KMS-11 (cell line): ENCODE measurements around the gene TACSTD2.
"Not testable (repeated sequence)": the region's sequence is repeated elsewhere in the genome, so short reads cannot be mapped to it uniquely, and the experiment has no call there.

Source experiments
- H2AFZ ChIP-seq: fragments of 200-600 bp; sonication (generic); 2 replicates; pipeline ENCODE4 v1.6.1; 2016; ENCODE audit warnings: antibody characterized with exemption, mixed run types, low read depth
- H3K27ac ChIP-seq: fragments of 200-600 bp; sonication (generic); 2 replicates; pipeline ENCODE4 v1.6.1; 2016; ENCODE audit warnings: mild to moderate bottlenecking, mixed run types
- H3K27me3 ChIP-seq: fragments of 200-600 bp; sonication (generic); 2 replicates; pipeline ENCODE4 v1.6.1; 2017; ENCODE audit warnings: mild to moderate bottlenecking, low read depth, mixed run types, moderate library complexity; ENCODE audit not compliant: insufficient read depth
- H3K36me3 ChIP-seq: fragments of 200-600 bp; sonication (generic); 2 replicates; pipeline ENCODE4 v1.6.1; 2017; ENCODE audit warnings: mild to moderate bottlenecking, mixed run types; ENCODE audit not compliant: insufficient read depth
- H3K4me1 ChIP-seq: fragments of 200-600 bp; sonication (generic); 2 replicates; pipeline ENCODE4 v1.6.1; 2016; ENCODE audit warnings: mild to moderate bottlenecking, low read depth, mixed run types; ENCODE audit not compliant: poor library complexity, severe bottlenecking
- H3K4me2 ChIP-seq: fragments of 200-600 bp; sonication (generic); 2 replicates; pipeline ENCODE4 v1.7.0; 2016; ENCODE audit warnings: mild to moderate bottlenecking, mixed run types
- H3K4me3 ChIP-seq: fragments of 200-600 bp; sonication (generic); IDR thresholded peaks from 2 replicates; pipeline ENCODE4 v1.6.1; 2017; ENCODE audit warnings: low read depth, low read length, mixed read lengths; ENCODE audit not compliant: insufficient read depth
- H3K79me2 ChIP-seq: fragments of 200-600 bp; sonication (generic); 2 replicates; pipeline ENCODE4 v1.6.1; 2016; ENCODE audit warnings: low read depth, mixed run types; ENCODE audit not compliant: insufficient read depth
- H3K9ac ChIP-seq: fragments of 200-600 bp; sonication (generic); 2 replicates; pipeline ENCODE4 v1.6.1; 2016; ENCODE audit warnings: mild to moderate bottlenecking, mixed run types
- H4K20me1 ChIP-seq: fragments of 200-600 bp; sonication (generic); 2 replicates; pipeline ENCODE4 v1.6.1; 2016; ENCODE audit warnings: mild to moderate bottlenecking, mixed run types; ENCODE audit not compliant: insufficient read depth
- CTCF ChIP-seq: fragments of 200-600 bp; sonication (generic); conservative IDR thresholded peaks from 2 replicates; pipeline ENCODE4 v1.6.1; 2017; ENCODE audit warnings: low read depth, mild to moderate bottlenecking, antibody characterized with exemption, low read length, moderate library complexity, mixed read lengths

Gene TACSTD2

GRCh38 chr1:58611861-58612385 is 34.9 kb upstream of the TACSTD2 start:
- H4K20me1 ChIP-seq = no peaks in the 10 kb centered on the region
- H3K27ac ChIP-seq = no peak overlapping the region
- no peaks in the 10 kb centered on the region for H3K36me3 ChIP-seq
- no peaks in the 10 kb centered on the region for H3K27me3 ChIP-seq
- no peaks in the 10 kb centered on the region for H3K4me1 ChIP-seq
- no peak overlapping the region for H3K9ac ChIP-seq
- TF ChIP-seq CTCF = no peak
- H3K79me2 ChIP-seq = no peaks in the 10 kb centered on the region
- H3K4me3 ChIP-seq = no peak overlapping the region
- H2AFZ ChIP-seq = no peak overlapping the region
- H3K4me2 ChIP-seq = no peak overlapping the region

GRCh38 chr1:58608945-58609344 is 31.9 kb upstream of the TACSTD2 start:
- Histone ChIP-seq H3K4me3 (no peak overlapping the region), H3K4me2 (no peak overlapping the region), H2AFZ (no peak overlapping the region), H4K20me1 (no peaks in the 10 kb centered on the region), H3K9ac (no peak overlapping the region), H3K79me2 (no peaks in the 10 kb centered on the region), H3K27me3 (no peaks in the 10 kb centered on the region), H3K4me1 (no peaks in the 10 kb centered on the region), H3K27ac (no peak overlapping the region), H3K36me3 (no peaks in the 10 kb centered on the region)
- no peak for TF ChIP-seq CTCF

GRCh38 chr1:58608297-58608696 is 31.2 kb upstream of the TACSTD2 start:
- no peaks in the 10 kb centered on the region for H3K4me1 ChIP-seq
- no peaks in the 10 kb centered on the region for H3K36me3 ChIP-seq
- no peaks in the 10 kb centered on the region for H4K20me1 ChIP-seq
- TF ChIP-seq CTCF = no peak
- H3K4me3 ChIP-seq = no peak overlapping the region
- H3K4me2 ChIP-seq = no peak overlapping the region
- no peak overlapping the region for H2AFZ ChIP-seq
- H3K27ac ChIP-seq = no peak overlapping the region
- H3K27me3 ChIP-seq = no peaks in the 10 kb centered on the region
- H3K9ac ChIP-seq = no peak overlapping the region
- no peaks in the 10 kb centered on the region for H3K79me2 ChIP-seq

- H3K4me2 ChIP-seq = no peak overlapping the region
- no peak overlapping the region for H3K27ac ChIP-seq
- no peak for TF ChIP-seq CTCF
- no peaks in the 10 kb centered on the region for H3K4me1 ChIP-seq
- H3K4me3 ChIP-seq = no peak overlapping the region
- H3K79me2 ChIP-seq = no peaks in the 10 kb centered on the region
- no peaks in the 10 kb centered on the region for H3K36me3 ChIP-seq
- H4K20me1 ChIP-seq = no peaks in the 10 kb centered on the region
- H3K9ac ChIP-seq = no peak overlapping the region
- H2AFZ ChIP-seq = no peak overlapping the region
- H3K27me3 ChIP-seq = no peaks in the 10 kb centered on the region
Observed at GRCh38 chr1:58607391-58607790, 30.3 kb upstream of the TACSTD2 start.

- H3K79me2 ChIP-seq, H3K27ac ChIP-seq, H3K36me3 ChIP-seq, H3K9ac ChIP-seq, H2AFZ ChIP-seq, H3K27me3 ChIP-seq, H3K4me1 ChIP-seq, H3K4me3 ChIP-seq, H4K20me1 ChIP-seq, H3K4me2 ChIP-seq: not testable (repeated sequence)
Observed at GRCh38 chr1:58601921-58602320, 24.9 kb upstream of the TACSTD2 start.
